Activated effector memory CD4-positive, alpha-beta T cell treated with anti-CD3 and anti-CD28 coated beads, Interleukin-2, amount 50 U/mL, for 16 hours (primary cell): Measurements from ENCODE around the gene ENOX2.
"Not testable (repeated sequence)": the region's sequence is repeated elsewhere in the genome, so short reads cannot be mapped to it uniquely, and the experiment has no call there.

Experiments used
- DNase-seq: peaks from one replicate; pipeline ENCODE4 v3.0.0-alpha.2; 2020

Gene ENOX2

DNA sequence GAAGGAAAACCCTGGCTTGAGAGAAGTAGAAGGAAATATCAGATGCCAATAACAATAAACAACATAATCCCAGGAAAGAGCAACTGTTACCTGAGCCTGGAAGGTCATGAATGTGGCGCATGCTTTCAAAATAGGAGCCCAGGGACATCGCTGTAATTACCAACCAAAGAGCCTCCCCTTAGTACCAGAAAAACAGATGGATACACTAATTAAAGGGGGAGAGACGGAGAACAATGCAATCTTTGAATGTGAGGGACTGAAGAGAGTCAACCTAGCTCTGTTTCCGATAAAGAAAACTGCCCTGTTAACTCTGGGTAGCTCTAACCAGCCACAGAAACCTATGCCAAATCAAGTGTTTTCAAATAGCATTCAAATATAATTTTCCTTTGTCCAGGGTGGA, 161.4 kb downstream of the ENOX2 start:
- DNase-seq, result no peak

- no peak for DNase-seq
Measured at GRCh38 chrX:130741151-130741550, 161.9 kb downstream of the ENOX2 start.

- no peak for DNase-seq
Measured at GRCh38 chrX:130738638-130739195, 164.3 kb downstream of the ENOX2 start.

- DNase-seq, result no peak
Measured at GRCh38 chrX:130734713-130735112, 168.3 kb downstream of the ENOX2 start.

DNA sequence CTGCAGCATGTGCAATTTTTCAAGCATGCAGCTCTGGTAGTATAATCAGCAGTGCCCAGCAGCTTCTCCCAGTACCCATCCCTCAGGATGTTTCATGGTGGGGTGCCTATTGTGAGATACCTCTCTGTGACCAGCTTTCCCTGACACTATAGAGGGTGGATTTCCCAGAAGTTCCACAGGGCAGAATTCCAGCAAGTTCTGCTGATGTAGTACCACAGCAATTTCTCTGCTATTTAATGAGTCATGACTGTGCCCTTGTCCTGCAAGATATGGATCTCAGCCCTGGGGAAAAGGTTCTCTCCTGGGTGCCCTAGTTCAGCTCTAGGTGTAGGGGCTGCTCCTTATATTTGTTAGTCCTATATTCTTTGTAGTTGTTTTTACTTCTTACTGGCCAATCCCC, 174.8 kb downstream of the ENOX2 start:
- DNase-seq, result no peak

DNA sequence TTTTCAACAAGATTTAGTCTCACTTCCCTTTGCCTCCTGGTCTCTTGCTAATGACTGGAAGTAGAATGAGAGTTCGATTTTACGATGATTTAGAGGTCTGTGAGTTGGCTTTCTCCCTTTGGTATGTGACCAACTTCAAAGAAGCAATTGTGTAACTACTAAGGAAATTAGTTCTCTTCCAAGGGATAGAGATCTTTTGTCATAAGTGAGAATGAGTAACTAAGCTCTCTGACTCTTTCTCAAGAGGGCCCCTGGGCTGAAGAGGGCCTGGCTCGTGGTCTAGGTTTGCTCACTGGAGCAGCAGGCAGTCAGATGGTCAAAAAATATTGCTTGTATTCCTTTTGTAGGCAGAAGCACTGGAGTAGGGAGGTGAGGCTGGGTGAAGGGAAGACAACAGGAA, 176.3 kb downstream of the ENOX2 start:
- no peak for DNase-seq

DNA sequence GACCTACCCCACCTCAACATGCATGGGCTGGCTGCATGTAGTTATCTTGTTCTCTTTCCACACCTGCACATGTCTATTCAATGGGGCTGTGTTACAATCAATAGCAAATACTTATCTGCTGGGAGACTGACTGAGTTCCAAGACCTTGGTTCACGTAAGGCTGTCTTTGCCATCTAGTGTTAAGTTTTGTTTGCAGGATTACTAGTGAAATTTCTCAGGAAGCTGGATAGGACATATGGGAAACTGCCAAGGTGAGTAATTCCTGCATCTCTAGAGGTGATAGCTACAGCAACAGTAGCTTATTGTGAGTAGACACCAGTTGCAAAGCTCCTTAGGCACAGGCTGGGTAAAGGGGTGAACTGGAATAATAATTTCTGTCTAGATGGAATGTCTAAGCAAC, 177.5 kb downstream of the ENOX2 start:
- no peak for DNase-seq

GRCh38 chrX:130719413-130719812, 183.6 kb downstream of the ENOX2 start:
- DNase-seq, result no peak

- DNase-seq, result no peak
Measured at GRCh38 chrX:130718137-130718536, 184.9 kb downstream of the ENOX2 start.

- DNase-seq, result no peak
Measured at GRCh38 chrX:130716781-130717413, 186.1 kb downstream of the ENOX2 start.

GRCh38 chrX:130716346-130716745, 186.7 kb downstream of the ENOX2 start:
- DNase-seq, result no peak

- no peak for DNase-seq
Measured at GRCh38 chrX:130715299-130715698, 187.7 kb downstream of the ENOX2 start.

- no peak for DNase-seq
Measured at GRCh38 chrX:130714665-130715064, 188.3 kb downstream of the ENOX2 start.

DNA sequence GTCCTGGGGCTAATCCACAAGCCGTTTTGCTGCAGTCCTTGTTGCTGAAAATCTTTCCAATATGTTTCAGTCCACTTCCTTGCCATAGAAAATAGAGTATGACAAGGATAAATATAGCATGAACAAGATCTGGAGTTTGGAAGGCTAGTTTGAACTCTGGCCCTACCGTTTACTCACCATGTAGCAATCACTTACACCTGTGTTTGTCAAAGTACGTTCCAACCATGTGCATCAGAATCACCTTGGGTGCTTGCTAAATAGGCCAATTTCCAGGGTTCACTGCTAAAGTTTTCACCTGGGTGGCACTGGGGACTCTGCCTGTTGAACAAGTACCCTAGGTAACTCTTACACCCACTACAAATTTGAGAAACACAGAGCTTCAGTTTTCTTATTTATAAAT, 188.9 kb downstream of the ENOX2 start:
- no peak for DNase-seq

DNA sequence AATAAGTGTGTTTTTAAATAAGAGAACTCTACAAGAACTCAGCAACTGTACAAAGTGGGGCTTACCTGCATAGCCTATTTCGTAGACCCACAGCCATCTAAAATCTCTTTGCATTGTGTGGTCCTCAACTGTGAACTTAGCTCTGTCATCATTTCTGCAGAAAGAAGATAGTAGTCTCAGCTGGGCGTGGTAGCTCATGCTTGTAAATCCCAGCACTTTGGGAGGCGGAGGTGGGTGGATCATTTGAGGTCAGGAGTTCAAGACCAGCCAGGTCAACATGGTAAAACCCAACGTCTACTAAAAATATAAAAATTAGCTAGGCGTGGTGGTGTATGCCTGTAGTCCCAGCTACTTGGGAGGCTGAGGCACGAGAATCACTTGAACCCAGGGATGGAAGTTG, 193.8 kb downstream of the ENOX2 start:
- DNase-seq, result not testable (repeated sequence)

DNA sequence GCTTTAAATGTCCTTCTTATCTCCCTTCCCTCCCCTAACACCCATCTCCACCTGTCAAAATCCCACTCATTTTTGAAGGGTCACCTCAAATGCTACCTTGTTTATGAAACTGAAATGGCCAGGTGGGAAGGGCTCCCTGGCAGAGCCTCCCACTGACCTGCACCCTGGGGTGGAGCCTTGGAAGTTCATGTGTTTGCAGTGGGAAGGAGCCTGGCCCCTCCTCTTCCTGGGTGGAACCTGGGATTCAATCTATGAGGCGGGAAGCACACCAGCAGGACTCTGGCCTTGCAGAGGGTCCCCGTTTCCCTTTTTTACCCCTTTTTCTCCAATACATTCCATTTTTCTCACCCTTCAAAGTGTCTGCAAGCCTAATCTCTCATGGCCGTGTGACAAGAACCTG, 197.4 kb downstream of the ENOX2 start:
- DNase-seq, result no peak

DNA sequence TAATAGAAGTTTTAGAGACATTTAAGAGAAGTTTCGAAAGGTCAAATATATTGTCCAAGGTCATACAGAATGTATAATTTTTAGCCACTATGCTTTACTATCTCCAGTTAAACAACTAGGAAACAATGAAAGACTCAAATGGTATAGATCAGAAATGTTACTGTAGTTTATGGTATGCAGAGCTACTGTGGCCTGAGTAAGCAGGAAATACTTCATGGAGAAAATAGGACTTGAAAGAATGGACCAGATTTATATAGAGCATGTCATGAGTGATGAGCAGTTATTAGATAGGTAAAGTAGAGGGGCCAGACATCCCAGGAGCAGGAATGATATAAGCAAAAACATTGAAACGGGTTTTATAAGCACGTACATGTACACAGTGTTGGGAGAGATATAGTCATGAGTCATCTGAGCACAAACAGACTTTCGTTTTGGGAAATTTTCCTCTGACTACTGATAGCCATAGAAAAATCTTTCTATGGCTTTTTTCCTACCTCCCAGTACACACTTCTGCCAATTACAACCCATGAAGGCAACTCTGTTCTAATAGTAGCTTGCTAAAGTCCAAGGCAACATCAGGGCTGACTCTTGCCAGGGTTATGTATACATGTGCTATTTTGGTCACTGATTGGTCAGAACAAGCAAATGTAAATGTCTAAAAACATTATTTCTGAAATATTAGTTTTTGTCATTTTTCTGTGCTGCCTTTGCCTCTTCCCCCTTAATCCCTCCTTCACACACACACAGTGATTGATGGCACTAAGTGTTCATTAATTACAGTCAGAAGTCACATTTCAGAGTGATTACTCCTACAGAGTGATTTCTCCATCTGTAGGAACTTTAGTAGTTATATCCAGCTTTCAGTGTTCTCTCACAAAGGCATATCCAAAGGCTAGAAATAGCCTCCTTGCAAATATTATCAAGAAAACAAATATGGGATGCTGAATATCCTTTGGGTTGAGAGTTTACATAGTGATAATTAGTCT, 198.7 kb downstream of the ENOX2 start:
- DNase-seq, result no peak

DNA sequence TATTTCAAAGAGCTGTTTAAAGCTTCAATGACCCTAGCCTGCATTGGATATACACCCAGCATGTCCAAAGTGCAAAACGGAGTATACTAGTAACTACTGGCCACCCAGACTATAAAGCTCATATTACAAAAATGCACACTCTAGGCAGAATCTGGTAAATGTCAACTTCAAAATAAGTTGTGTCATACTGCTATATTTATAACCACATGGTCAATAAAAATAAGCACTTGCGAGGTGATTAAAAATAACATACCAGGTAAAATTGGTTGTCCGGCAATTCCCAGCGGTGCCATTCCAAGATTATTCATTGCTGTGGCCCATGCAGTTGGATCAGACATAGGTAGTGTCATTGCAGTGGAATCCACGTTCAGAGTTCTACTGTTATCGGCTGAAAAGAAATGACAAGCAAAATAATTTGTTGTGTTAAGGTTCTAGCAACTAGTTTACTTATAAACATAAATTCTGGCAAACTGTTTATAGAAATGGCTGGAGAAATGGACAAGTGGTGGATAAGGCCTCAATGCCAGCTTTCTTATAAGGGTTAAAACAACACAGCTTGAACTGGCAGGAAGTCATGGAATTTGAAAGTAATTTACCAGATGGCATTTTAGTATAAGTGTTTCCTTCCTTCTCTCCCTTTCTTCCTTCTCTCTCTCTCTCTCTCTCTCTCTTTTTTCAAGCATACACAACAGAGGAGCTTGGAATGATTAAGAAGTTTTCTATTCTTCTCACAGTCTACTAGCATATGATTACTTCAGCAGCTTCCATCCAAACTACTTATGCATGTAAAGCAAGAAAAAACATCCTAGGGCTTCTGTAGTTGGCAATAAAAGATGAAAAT, 199.9 kb downstream of the ENOX2 start:
- DNase-seq, result no peak

DNA sequence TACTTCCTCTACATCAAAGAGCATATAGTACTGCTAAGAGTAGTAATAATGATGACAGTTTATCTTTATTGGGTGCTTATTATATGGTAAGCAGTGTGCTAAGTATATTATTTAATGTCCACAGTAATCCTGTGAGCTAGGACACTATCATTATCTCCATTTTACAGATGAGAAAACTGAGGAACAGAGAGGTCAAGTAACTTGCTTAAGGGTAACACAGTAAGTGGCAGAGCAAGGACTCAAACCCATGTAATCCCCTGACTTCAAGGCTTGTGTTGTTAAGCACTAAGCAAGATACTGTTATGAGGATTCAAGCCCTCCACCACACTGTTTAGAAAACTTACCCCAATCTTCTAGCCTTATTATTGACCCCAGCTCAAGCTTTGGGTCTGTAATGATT, 202.4 kb downstream of the ENOX2 start:
- no peak for DNase-seq

- DNase-seq, result no peak
Measured at GRCh38 chrX:130699618-130700017, 203.4 kb downstream of the ENOX2 start.

GRCh38 chrX:130696542-130696941, 206.5 kb downstream of the ENOX2 start:
- no peak for DNase-seq

- DNase-seq, result no peak
Measured at GRCh38 chrX:130695931-130696330, 207.1 kb downstream of the ENOX2 start.

- no peak for DNase-seq
Measured at GRCh38 chrX:130694983-130695382, 208.0 kb downstream of the ENOX2 start.
